Lung (tissue), 12 donors: ENCODE measurements around the gene MBOAT1. TPM values are rescaled to one million over a fixed set of nuclear protein-coding genes. Genes with fewer than 3 reads are reported as not detected.

ENCODE experiments used
- ATAC-seq: fragments of 200-7000 bp; cut with Tn5 transposase; one replicate; pipeline ENCODE4 v1.9.1; 2020; ENCODE audit warnings: moderate number of reproducible peaks; ENCODE audit not compliant: insufficient read depth, low FRiP score
- DNase-seq, 3 donors: peaks; one replicate each; pipeline ENCODE4 v3.0.0-alpha.2; 2013 to 2017
- H3K27ac ChIP-seq, 2 donors: one replicate each; pipeline ENCODE4 v1.5.1; 2013; ENCODE audit warnings: mild to moderate bottlenecking in 2 of 2, moderate library complexity in 2 of 2, control low read depth in 1 of 2, inconsistent platforms in 1 of 2, low read depth in 1 of 2, low read length in 1 of 2
- H3K27me3 ChIP-seq, 3 donors: one replicate each; pipeline ENCODE4 v1.5.1; 2013; ENCODE audit warnings: low read length in 2 of 3; ENCODE audit not compliant: control insufficient read depth in 3 of 3, insufficient read depth in 3 of 3
- H3K36me3 ChIP-seq, 4 donors: one replicate each; pipeline ENCODE4 v1.5.1; 2013; ENCODE audit warnings: low read length in 4 of 4, mild to moderate bottlenecking in 1 of 4, moderate library complexity in 1 of 4; ENCODE audit not compliant: control insufficient read depth in 4 of 4, insufficient read depth in 4 of 4
- H3K4me1 ChIP-seq, 5 donors: one replicate each; pipeline ENCODE4 v1.5.1; 2013; ENCODE audit warnings: low read length in 5 of 5, mild to moderate bottlenecking in 2 of 5, moderate library complexity in 1 of 5; ENCODE audit not compliant: control insufficient read depth in 5 of 5, insufficient read depth in 5 of 5
- H3K4me3 ChIP-seq: one replicate; pipeline ENCODE4 v1.5.1; 2013; ENCODE audit warnings: mild to moderate bottlenecking, control low read depth, moderate library complexity
- H3K9ac ChIP-seq, 2 donors: one replicate each; pipeline ENCODE4 v1.5.1; 2013; ENCODE audit warnings: low read length in 2 of 2, control low read depth in 1 of 2; ENCODE audit not compliant: insufficient read depth in 1 of 2
- H3K9me3 ChIP-seq, 4 donors: one replicate each; pipeline ENCODE4 v1.5.1; 2013; ENCODE audit warnings: low read length in 3 of 4, mild to moderate bottlenecking in 1 of 4, moderate library complexity in 1 of 4; ENCODE audit not compliant: control insufficient read depth in 4 of 4, insufficient read depth in 3 of 4
- WGBS, 2 donors: extraction: QIAGEN DNeasy Blood & Tissue Kit; methylation state at CpG; one replicate each; pipeline ENCODE4 v1.1.7; 2013; 5-methylcytosine and 5-hydroxymethylcytosine counted together
- polyA plus RNA-seq, 2 donors: library from polyadenylated mRNA; stranded (reverse); fragments of 200-250 nt; gene quantifications; one replicate each; pipeline ENCODE4 v1.2.1, GENCODE V29; 2013
- total RNA-seq, 2 donors: library from RNA; depleted of rRNA in 1 of 2; stranded (reverse); fragments of >200 nt in 1 of 2; gene quantifications; one replicate each; pipeline ENCODE4 v1.2.1, GENCODE V29; 2014 to 2021
- TF ChIP-seq, protein P1 (sequence below): IDR thresholded peaks from 2 replicates; pipeline ENCODE4 v1.5.1; 2012; ENCODE audit warnings: mild to moderate bottlenecking; ENCODE audit errors: control extremely low read depth, extremely low read depth
- donor health status: control.
- donor health status: control.
- donor health status: Bipolar disorder and iron deficiency.
- donor health status: healthy.
- donor health status: DM: yes; HTN: yes; CAD: no.

MBOAT1 gene
- total and polyA plus RNA-seq, 4 donors, result 2.3 to 27.4 (median 8.7) TPM

DNA sequence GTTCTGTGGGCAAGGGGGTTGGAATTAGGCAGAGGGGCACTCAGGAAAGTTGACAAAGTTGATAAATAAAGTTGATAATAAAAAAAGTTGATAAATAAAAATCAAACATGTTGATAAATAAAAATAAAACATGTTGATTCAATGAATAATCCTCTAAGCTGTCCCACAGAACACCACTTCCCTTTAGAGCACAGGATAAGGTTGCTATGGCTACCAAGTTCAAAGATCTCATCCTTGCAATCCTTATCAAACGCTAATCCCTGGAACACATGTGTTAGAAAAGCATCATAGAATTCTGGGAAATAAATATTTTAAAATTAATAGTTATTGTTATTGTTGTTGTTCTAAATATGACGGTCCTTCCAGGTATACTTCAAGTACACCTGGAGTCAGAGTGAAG is 33.9 kb downstream of the MBOAT1 start:
- ATAC-seq (no peak), DNase-seq (no peak)
- H3K4me3 ChIP-seq, result no peak overlapping the region
- H3K27ac ChIP-seq, result no peak overlapping the region
- no peaks in the 10 kb centered on the region for H3K36me3 ChIP-seq
- no peak overlapping the region for H3K9ac ChIP-seq
- WGBS, 2 donors, result 83 to 90% methylated on average over 2 of the region's 2 CpGs
- no peaks in the 10 kb centered on the region for H3K27me3 ChIP-seq
- peaks cover 0 to 8% (median 0%) of the 10 kb centered on the region in 5 donors for H3K4me1 ChIP-seq
- TF ChIP-seq, protein P1, sequence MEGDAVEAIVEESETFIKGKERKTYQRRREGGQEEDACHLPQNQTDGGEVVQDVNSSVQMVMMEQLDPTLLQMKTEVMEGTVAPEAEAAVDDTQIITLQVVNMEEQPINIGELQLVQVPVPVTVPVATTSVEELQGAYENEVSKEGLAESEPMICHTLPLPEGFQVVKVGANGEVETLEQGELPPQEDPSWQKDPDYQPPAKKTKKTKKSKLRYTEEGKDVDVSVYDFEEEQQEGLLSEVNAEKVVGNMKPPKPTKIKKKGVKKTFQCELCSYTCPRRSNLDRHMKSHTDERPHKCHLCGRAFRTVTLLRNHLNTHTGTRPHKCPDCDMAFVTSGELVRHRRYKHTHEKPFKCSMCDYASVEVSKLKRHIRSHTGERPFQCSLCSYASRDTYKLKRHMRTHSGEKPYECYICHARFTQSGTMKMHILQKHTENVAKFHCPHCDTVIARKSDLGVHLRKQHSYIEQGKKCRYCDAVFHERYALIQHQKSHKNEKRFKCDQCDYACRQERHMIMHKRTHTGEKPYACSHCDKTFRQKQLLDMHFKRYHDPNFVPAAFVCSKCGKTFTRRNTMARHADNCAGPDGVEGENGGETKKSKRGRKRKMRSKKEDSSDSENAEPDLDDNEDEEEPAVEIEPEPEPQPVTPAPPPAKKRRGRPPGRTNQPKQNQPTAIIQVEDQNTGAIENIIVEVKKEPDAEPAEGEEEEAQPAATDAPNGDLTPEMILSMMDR, result no peak
- H3K9me3 ChIP-seq, result peaks cover 0 to 3% (median 0%) of the 10 kb centered on the region in 4 donors

DNA sequence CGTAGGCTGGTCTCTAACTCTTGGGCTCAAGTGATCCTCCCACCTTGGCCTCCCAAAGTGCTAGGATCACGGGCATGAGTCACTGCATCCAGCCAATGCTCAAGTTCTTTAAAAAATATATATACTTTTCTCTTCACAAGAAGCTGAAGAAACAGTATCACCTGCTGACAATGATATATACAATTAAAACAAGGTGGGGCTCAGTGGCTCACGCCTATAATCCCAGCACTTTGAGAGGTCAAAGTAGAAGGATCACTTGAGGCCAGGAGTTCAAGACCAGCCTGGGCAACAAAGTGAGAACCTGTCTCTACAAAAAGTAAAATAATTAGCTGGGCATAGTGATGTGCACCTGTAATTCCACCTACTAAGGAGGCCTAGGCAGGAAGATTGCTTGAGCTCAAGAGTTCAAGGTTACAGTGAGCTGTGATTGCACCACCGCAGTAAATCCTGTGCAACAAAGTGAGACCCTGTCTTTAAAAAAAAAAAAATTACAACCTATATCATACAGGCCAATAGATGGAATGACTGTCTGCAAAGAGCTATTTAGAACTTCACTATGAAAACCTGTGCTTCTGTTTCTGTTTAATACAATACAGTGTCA is 36.4 kb downstream of the MBOAT1 start:
- no peaks in the 10 kb centered on the region for H3K27me3 ChIP-seq
- H3K9ac ChIP-seq, result no peak overlapping the region
- no peaks in the 10 kb centered on the region for H3K4me1 ChIP-seq
- H3K9me3 ChIP-seq, result peaks cover 0 to 3% (median 0%) of the 10 kb centered on the region in 4 donors
- no peak overlapping the region for H3K4me3 ChIP-seq
- ATAC-seq, result no peak
- no peak for DNase-seq
- TF ChIP-seq, protein P1, result no peak
- H3K27ac ChIP-seq, result no peak overlapping the region
- no peaks in the 10 kb centered on the region for H3K36me3 ChIP-seq
- 96 to 97% methylated on average over 4 of the region's 4 CpGs for WGBS, 2 donors

DNA sequence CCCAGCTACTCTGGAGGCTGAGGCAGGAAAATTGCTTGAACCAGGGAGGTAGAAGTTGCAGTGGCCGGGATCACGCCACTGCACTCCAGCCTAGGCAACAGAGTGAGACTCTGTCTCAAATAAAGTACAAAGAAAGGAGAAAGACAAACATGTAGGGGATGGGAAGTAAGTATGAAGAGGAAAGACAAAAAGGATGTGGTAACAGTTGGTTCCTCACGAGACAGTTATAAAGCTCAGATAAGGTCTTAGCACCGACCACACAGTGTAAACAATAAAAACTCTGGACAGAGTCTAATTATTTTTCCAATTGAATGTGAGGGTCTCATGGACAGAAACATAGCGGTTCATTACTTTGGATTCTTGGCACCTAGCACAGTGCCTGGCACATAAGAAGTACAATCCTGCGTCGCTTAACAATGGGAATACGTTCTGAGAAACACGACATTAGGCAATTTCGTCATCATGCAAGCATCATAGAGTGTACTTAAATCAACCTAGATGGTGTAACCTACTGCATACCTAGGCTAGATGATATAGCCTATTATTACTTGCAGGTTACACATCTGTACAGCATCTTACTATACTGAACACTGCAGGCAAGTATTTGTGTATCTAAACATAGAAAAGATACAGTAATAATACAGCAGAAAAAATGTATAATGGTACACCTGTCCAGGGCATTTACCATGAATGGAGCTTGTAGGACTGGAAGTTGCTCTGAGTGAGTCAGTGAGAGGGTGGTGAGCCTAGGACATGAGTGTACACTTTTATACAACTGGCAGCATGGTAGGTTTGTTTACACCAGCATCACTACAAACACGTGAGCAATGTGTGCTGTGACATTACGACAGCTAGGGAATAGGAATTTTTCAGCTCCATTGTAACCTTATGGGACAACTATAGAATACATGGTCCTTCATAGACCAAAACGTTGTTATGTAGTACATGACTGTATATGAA is 38.2 kb downstream of the MBOAT1 start:
- Histone ChIP-seq H3K36me3 (no peaks in the 10 kb centered on the region), H3K4me3 (no peak overlapping the region), H3K9me3 (no peaks in the 10 kb centered on the region), H3K9ac (no peak overlapping the region), H3K27me3 (no peaks in the 10 kb centered on the region), H3K4me1 (peaks cover 0 to 4% (median 0%) of the 10 kb centered on the region in 5 donors), H3K27ac (peak overlapping the region in 1 of 2 donors; percentile 61)
- WGBS, 2 donors, result 38 to 66% methylated on average over 13 of the region's 13 CpGs
- ATAC-seq (no peak), DNase-seq (no peak)
- TF ChIP-seq, protein P1, result no peak
